Activated CD4-positive, alpha-beta T cell treated with anti-CD3 and anti-CD28 coated beads for 36 hours (primary cell): Measurements from ENCODE around the gene ZNF747. TPM values are rescaled to one million over a fixed set of nuclear protein-coding genes. Genes with fewer than 3 reads are reported as not detected.
"Not testable (repeated sequence)": the region's sequence is repeated elsewhere in the genome, so short reads cannot be mapped to it uniquely, and the experiment has no call there.

Source experiments
- ATAC-seq: fragments of 200-7000 bp; cut with Tn5 transposase; one replicate; pipeline ENCODE4 v1.10.0; 2021; ENCODE audit warnings: mild to moderate bottlenecking, moderate library complexity
- CTCF ChIA-PET: fragments of 350-600 bp; sonication (Branson Sonifier 250); formaldehyde crosslinking; loops from one replicate; lab custom pipeline; 2021; ENCODE audit warnings: antibody characterized with exemption; lab: Charles Lee
- POLR2A ChIA-PET: fragments of 350-600 bp; sonication (Branson Sonifier 250); formaldehyde crosslinking; loops from one replicate; lab custom pipeline; 2021; ENCODE audit warnings: antibody characterized with exemption, inconsistent platforms; lab: Charles Lee
- DNase-seq: peaks from one replicate; pipeline ENCODE4 v3.0.0-alpha.2; 2020
- H3K27ac Mint-ChIP-seq: one replicate; pipeline ENCODE4 v1.8.0; 2021; ENCODE audit warnings: mixed read lengths
- H3K27me3 Mint-ChIP-seq: one replicate; pipeline ENCODE4 v1.8.0; 2021; ENCODE audit warnings: mixed read lengths
- H3K36me3 Mint-ChIP-seq: one replicate; pipeline ENCODE4 v1.8.0; 2021; ENCODE audit warnings: low read depth, mixed read lengths
- H3K4me1 Mint-ChIP-seq: one replicate; pipeline ENCODE4 v1.8.0; 2021; ENCODE audit warnings: mixed read lengths
- H3K4me3 Mint-ChIP-seq: one replicate; pipeline ENCODE4 v1.8.0; 2021; ENCODE audit warnings: mild to moderate bottlenecking, moderate library complexity, mixed read lengths
- H3K9me3 Mint-ChIP-seq: one replicate; pipeline ENCODE4 v1.8.0; 2021; ENCODE audit warnings: low read depth, mixed read lengths
- intact Hi-C, 2 experiments: fragments of 100-400 bp; cut with DNase I in 1 of 2; cut with micrococcal nuclease in 1 of 2; formaldehyde crosslinking; loops; one replicate each; pipeline versions ENCODE4 v1.14.2 to v1.15.1; 2022 to 2024; cut with DNase I, micrococcal nuclease
- total RNA-seq, 2 experiments: library from RNA; stranded (reverse); gene quantifications; one replicate each; pipeline ENCODE4 v1.2.3, GENCODE V29; 2021

Gene ZNF747
- total RNA-seq, 2 experiments from 2014 or later, result 6.3 to 8.0 TPM

DNA sequence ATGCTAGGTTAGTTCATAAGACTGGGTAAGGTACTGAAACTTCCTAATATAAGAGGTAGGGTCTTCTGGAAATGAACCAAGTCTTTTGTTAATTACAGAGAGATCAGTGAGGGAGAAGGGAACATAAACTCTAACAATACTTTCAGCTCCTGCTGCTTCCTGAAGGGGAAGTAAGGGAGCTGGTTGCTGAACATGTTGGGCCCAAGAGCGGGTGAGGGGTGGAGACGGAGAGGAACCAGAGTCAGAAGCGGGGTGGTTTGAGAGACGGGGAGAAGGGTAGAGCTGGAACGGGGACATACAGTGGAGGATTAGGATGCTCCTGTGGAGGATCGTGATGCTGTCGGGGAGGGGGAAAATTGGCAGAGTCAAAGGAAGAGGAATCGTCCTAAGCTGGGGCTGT, 11.5 kb upstream of the ZNF747 start:
- no peaks in the 10 kb centered on the region for H3K9me3 Mint-ChIP-seq

DNA sequence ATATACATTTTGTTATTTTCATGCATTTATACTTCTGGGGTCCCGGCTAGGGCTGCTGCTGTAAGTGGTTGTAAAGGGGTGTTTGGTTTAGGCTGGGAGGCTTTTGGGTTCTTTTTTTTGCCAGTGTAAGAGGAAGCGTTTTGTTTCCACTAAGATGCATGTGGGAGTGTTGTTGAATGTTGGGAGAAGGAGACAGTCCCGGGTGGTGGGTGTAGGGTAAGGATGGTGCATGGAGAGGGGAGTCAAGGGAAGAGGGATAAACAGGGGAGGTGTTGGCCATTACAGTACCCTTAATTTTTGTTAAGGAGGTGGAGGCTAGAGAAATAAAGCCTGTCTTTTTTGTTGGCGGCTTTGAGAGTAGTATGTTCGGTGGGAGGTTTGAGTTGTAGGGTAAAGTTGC, 8.4 kb upstream of the ZNF747 start:
- no peaks in the 10 kb centered on the region for H3K27me3 Mint-ChIP-seq
- peaks cover 9% of the 10 kb centered on the region for H3K36me3 Mint-ChIP-seq
- DNase-seq, result no peak
- H3K4me1 Mint-ChIP-seq, result no peaks in the 10 kb centered on the region
- ChIA-PET POLR2A (no interaction called here), CTCF (interaction anchor here (0.7 to 1.4 kb wide), 3 partner anchors 16 to 88 kb away, joined by 3 to 4 read pairs (median 3); no protein-coding TSS in a partner anchor)
- intact Hi-C loops, result no loop called here
- no peak for ATAC-seq
- H3K9me3 Mint-ChIP-seq, result no peaks in the 10 kb centered on the region
- no peak overlapping the region for H3K27ac Mint-ChIP-seq
- H3K4me3 Mint-ChIP-seq, result no peak overlapping the region

More for the DNA sequence above, 11.5 kb upstream of the ZNF747 start:
- Mint-ChIP-seq H3K4me3 (no peak overlapping the region), H3K36me3 (no peaks in the 10 kb centered on the region), H3K4me1 (peaks cover 19% of the 10 kb centered on the region), H3K27ac (no peak overlapping the region), H3K27me3 (no peaks in the 10 kb centered on the region)
- DNase-seq (no peak), ATAC-seq (no peak)
- POLR2A ChIA-PET, result no interaction called here
- CTCF ChIA-PET, result interaction anchor here (1.2 kb wide), 1 partner anchor 137 kb away, joined by 3 read pairs; no protein-coding TSS in a partner anchor
- intact Hi-C loops, result no loop called here

DNA sequence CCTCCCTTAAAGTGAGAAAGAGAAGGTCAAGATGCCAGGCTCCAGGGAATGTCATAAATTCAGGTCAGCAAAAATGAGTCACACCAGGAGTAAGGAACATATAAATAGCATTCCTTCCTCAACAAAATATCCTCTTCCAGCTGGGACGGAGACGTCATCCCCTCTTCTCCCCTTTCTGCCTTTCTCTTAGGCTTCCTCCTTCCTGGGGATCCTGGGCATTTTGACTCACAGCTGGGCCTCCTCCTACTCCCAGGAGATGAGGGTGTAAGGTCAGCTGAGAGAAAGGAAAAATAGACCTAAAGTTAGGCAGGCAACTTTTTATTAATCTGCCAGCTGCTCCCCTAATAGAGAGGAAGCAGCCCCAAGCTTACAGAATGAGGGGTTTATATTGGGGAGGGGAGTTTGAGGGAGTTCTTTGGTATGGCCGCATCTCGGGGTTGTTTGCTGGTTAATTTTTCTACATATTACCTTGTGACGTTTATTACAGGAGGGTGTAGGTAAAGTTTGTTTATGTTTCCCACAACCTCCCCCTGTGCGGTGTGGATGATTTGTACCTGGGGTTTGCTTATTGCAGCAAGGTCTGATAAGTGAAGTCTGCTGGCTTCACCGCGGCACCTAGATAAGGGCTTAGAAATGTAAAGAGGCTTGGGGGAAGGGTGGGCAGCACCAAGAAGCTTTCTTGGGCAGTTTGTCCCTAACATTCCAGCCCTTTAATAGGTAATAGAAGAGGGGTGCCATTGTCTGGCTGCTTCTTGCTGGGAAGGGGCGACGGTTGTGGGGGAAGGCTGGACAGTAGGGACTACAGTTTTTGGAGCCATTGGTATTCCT, 7.1 kb upstream of the ZNF747 start:
- Mint-ChIP-seq H3K27ac (no peak overlapping the region), H3K4me3 (no peak overlapping the region), H3K9me3 (no peaks in the 10 kb centered on the region), H3K27me3 (no peaks in the 10 kb centered on the region), H3K36me3 (peaks cover 21% of the 10 kb centered on the region), H3K4me1 (peaks cover 11% of the 10 kb centered on the region)
- ATAC-seq (no peak), DNase-seq (no peak)
- ChIA-PET CTCF (no interaction called here), POLR2A (interaction anchor here (1.1 kb wide), 1 partner anchor 12 kb away, joined by 3 read pairs; no protein-coding TSS in a partner anchor)
- intact Hi-C loops, result no loop called here

DNA sequence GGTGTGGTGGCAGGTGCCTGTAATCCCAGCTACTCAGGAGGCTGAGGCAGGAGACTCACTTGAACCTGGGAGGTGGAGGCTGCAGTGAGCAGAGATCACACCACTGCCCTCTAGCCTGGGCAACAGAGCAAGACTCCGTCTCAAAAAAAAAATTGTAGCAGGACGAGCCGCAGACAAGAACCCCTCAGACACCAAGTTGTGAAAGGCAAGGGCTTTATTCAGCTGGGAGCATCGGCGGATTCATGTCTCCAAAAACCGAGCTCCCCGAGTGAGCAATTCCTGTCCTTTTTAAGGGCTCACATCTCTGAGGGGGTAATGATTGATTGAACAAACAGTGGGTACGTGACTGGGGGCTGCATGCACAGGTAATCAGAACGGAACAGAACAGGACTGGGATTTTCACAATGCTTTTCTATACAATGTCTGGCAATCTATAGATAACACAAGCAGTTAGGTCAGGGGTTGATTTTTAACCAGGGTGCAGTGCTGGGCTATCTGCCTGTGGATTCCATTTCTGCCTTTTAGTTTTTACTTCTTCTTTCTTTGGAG, 6.3 kb upstream of the ZNF747 start:
- H3K9me3 Mint-ChIP-seq, CTCF ChIA-PET, H3K27me3 Mint-ChIP-seq, H3K27ac Mint-ChIP-seq, DNase-seq, H3K4me3 Mint-ChIP-seq, ATAC-seq, intact Hi-C loops: not testable (repeated sequence)
- Mint-ChIP-seq H3K36me3 (peaks cover 28% of the 10 kb centered on the region), H3K4me1 (peaks cover 17% of the 10 kb centered on the region)
- POLR2A ChIA-PET, result interaction anchor here (1.1 kb wide), 1 partner anchor 13 kb away, joined by 3 read pairs; no protein-coding TSS in a partner anchor

DNA sequence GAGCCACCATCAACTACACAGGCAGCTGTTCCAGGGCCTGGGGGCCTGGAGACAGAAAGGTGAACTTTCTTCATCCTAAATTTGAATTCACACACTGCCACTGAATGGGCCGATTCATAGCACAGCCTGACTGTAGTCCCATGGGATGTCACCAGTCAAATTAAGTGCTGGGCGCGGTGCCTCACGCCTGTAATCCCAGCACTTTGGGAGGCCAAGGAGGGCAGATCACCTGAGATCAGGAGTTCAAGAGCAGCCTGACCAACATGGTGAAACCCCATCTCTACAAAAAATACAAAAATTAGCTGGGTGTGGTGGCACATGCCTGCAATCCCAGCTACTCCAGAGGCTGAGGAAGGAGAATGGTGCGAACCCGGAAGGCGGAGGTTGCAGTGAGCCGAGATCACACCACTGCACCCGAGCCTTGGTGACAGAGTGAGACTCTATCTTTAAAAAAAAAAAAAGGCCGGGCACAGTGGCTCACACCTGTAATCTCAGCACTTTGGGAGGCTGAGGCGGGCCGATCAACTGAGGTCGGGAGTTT, 5.4 kb upstream of the ZNF747 start:
- H3K4me3 Mint-ChIP-seq, H3K9me3 Mint-ChIP-seq, ATAC-seq, H3K27me3 Mint-ChIP-seq, H3K27ac Mint-ChIP-seq, POLR2A ChIA-PET, DNase-seq: not testable (repeated sequence)
- peaks cover 21% of the 10 kb centered on the region for H3K4me1 Mint-ChIP-seq
- intact Hi-C loops, result loop anchor here in 1 of 2 experiments (5.0 kb wide), 2 partner anchors 68 to 117 kb away; partner anchors contain the start of genes FBRS and ITGAL
- peaks cover 36% of the 10 kb centered on the region for H3K36me3 Mint-ChIP-seq
- CTCF ChIA-PET, result interaction anchor here (0.5 kb wide), 1 partner anchor 66 kb away, joined by 3 read pairs; no protein-coding TSS in a partner anchor

DNA sequence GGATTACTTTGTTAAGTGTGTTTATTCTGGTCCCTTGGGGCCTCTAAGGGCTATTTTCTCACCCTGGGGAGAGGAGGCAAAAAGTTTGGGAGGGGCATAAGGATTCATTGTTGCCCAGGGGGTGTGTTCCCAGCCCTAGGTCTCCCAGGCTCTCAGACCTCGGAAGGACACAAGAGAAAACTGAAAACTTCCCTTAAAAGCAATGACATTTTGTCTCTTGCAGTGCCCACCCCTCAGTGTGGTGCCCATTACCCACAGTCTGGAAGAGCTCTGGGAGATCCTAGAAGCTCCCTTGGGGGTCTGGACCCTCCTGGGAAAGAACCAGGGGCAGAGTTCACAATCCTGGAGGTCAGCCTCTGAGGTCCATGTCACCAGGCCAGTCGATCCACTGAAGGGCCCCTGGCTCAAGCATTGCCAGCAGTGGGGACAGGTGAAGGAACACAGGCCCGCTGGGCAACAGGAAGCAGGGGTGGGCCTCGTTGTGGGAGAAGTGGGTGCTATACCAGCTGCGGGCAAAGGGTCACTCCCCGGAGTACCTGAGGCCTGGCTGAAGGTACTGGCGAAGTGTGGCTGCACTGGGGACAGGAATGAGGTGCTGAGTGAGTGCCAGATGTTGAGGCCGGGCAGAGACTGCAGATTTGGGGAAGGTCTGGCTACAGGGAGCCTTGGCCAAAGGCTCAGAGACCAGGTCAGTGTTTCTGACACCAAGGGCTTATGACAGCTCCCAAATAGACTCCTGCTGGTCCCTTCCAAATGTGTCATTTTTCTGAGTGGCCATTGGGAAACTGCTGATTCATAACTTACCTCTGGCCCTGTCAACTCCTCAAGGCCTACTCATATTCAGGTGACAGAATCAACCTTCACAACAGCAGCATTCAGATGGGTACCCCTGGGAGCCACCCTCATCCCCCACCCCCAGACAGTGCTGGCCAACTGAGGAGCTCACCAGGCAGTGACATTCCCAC, 4.6 kb upstream of the ZNF747 start:
- DNase-seq, result no peak
- CTCF ChIA-PET, result interaction anchor here (0.5 kb wide), 1 partner anchor 66 kb away, joined by 3 read pairs; no protein-coding TSS in a partner anchor

DNA sequence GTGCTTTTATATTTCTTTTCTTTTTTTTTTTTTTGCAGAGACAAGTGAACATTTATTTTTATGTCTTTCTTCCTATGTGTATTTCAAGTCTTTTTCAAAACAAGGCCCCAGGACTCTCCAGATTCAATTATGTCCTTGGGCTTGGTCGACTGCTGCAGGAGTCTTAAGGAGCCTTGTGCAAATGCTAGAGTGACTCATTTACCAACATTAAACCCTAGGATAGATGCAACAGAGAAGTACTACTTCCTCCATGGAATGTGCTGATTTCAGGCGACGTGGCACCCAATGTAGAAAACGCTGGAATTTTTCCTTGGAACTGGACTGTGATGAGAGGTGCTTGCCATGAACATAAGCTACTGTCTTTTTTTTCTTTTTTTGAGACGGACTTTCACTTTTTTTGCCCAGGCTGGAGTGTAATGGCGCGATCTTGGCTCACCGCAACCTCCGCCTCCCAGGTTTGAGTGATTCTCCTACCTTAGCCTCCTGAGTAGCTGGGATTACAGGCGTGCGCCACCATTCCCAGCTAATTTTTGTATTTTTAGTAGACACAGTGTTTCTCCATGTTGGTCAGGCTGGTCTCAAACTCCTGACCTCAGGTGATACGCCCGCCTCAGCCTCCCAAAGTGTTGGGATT, 1.9 kb upstream of the ZNF747 start:
- Mint-ChIP-seq H3K4me3 (peak overlapping the region; percentile 91), H3K27ac (peak overlapping the region; percentile 100), H3K36me3 (peaks cover 44% of the 10 kb centered on the region), H3K4me1 (peaks cover 27% of the 10 kb centered on the region)
- intact Hi-C loops, result loop anchor here in 1 of 2 experiments (5.0 kb wide), 2 partner anchors 64 to 121 kb away; partner anchors contain the start of genes FBRS and ITGAL
- ATAC-seq, DNase-seq, H3K9me3 Mint-ChIP-seq, H3K27me3 Mint-ChIP-seq: not testable (repeated sequence)
- ChIA-PET POLR2A (interaction anchor here (0.8 to 3.2 kb wide), 10 partner anchors 9 to 106 kb away, joined by 3 to 30 read pairs (median 6); partner anchors contain the start of genes DCTPP1, ITGAL, ZNF688 and ZNF689), CTCF (interaction anchor here (0.6 to 3.2 kb wide), 20 partner anchors 8 to 431 kb away, joined by 3 to 30 read pairs (median 6); partner anchors contain the start of genes DCTPP1, SEPHS2 and ZNF764)

More for the DNA sequence above, 4.6 kb upstream of the ZNF747 start:
- ATAC-seq, result no peak
- POLR2A ChIA-PET, result no interaction called here
- Mint-ChIP-seq H3K27me3 (no peaks in the 10 kb centered on the region), H3K4me1 (peaks cover 21% of the 10 kb centered on the region), H3K4me3 (no peak overlapping the region), H3K9me3 (no peaks in the 10 kb centered on the region), H3K36me3 (peaks cover 36% of the 10 kb centered on the region), H3K27ac (no peak overlapping the region)
- intact Hi-C loops, result loop anchor here in 1 of 2 experiments (5.0 kb wide), 2 partner anchors 67 to 118 kb away; partner anchors contain the start of genes FBRS and ITGAL

DNA sequence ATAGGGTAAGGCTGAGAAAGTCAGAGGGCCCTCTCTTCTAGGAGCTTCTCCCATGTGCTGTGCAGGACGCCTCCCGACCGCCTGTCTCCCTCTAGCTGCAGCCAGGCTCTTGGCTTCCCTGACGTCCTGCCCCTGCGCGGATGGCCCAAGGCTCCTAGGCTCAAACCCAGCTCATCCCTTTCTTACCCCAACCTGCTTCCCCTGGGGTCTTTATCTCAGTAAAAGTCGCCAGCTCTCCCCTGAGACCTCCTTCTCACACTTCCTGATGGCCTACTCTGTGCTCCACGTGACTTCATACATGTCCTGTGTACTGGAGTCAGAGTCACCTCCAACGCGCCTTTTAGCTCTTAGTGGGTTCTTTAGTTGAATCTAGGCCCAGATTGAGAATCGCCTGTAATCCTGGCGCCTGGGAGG, 1.1 kb upstream of the ZNF747 start:
- Mint-ChIP-seq H3K4me1 (peaks cover 31% of the 10 kb centered on the region), H3K4me3 (peak overlapping the region; percentile 91), H3K27ac (peak overlapping the region; percentile 100), H3K9me3 (no peaks in the 10 kb centered on the region), H3K36me3 (peaks cover 51% of the 10 kb centered on the region), H3K27me3 (no peaks in the 10 kb centered on the region)
- POLR2A ChIA-PET, result interaction anchor here (0.5 to 3.2 kb wide), 17 partner anchors 9 to 719 kb away, joined by 3 to 30 read pairs (median 5); partner anchors contain the start of genes DCTPP1, FBRS, ITGAL and PRR14
- DNase-seq (peak; percentile 86), ATAC-seq (peak; percentile 78)
- CTCF ChIA-PET, result interaction anchor here (0.6 to 3.2 kb wide), 31 partner anchors 8 to 179 kb away, joined by 3 to 30 read pairs (median 5); partner anchors contain the start of genes DCTPP1, PRR14, SEPHS2 and ZNF764
- intact Hi-C loops, result loop anchor here (1.0 to 5.0 kb wide), 15 partner anchors 15 to 165 kb away; partner anchors contain the start of genes DCTPP1 (in 2 of the 2), FBRS (in 2 of the 2), ZNF688 (in 2 of the 2) and ZNF764 (in 2 of the 2)

DNA sequence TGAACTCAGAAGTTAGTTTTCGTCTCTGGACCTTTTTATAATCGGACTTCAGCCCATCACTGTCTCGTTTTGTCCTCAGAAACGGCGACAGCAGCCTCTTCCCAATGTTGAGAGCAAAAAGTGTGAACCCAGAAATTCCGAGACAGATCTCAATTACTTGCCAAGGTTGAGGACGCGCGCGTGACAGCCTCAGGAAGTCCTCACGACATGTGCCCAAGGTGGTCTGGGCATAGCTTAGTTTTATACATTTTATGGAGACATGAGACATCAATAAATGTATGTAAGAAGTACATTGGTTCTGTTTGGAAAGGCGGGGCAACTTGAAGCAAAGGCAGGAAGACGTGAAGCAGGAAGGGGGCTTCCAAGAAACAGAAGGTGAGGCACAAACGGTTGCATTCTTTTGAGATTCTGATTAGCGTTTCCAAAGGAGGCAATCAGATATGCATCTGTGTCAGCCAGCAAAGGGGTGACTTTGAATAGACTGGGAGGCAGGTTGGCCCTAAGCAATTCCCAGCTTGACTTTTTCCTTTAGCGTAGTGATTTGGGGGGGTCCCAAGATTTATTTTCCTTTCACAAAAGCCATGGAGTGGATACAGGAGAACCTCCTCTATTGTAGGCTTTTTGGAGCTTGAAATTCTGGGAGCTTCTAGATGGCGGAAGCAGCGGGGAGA, 583 bp upstream of the ZNF747 start:
- no peaks in the 10 kb centered on the region for H3K9me3 Mint-ChIP-seq
- H3K36me3 Mint-ChIP-seq, result peaks cover 53% of the 10 kb centered on the region
- intact Hi-C loops, result loop anchor here (1.0 to 5.0 kb wide), 15 partner anchors 16 to 164 kb away; partner anchors contain the start of genes DCTPP1 (in 2 of the 2), FBRS (in 2 of the 2), ZNF688 (in 2 of the 2) and ZNF764 (in 2 of the 2)
- H3K4me1 Mint-ChIP-seq, result peaks cover 37% of the 10 kb centered on the region
- DNase-seq, result no peak
- no peaks in the 10 kb centered on the region for H3K27me3 Mint-ChIP-seq
- ChIA-PET CTCF (interaction anchor here (0.6 to 3.2 kb wide), 33 partner anchors 9 to 179 kb away, joined by 3 to 30 read pairs (median 5); partner anchors contain the start of genes DCTPP1, PRR14, SEPHS2 and ZNF764), POLR2A (interaction anchor here (0.5 to 3.2 kb wide), 22 partner anchors 8 to 718 kb away, joined by 3 to 30 read pairs (median 5); partner anchors contain the start of genes DCTPP1, FBRS, ITGAL and PRR14)
- H3K27ac Mint-ChIP-seq, result peak overlapping the region; percentile 100
- ATAC-seq, result peak; percentile 18
- peak overlapping the region; percentile 91 for H3K4me3 Mint-ChIP-seq
